Spinal cord (tissue), 10 donors: ENCODE data around the gene KMT5B. TPM values are rescaled to one million over a fixed set of nuclear protein-coding genes. Genes with fewer than 3 reads are reported as not detected.

ENCODE experiments used
- DNase-seq, 6 donors: peaks; one replicate each; pipeline versions ENCODE4 v3.0.0 to v3.0.0-alpha.2; 2013 to 2015; ENCODE audit warnings: low spot score in 6 of 6, low read depth in 4 of 6
- H3K27ac ChIP-seq: one replicate; pipeline ENCODE4 v1.5.1; 2013; ENCODE audit warnings: low read depth, low read length, control low read depth
- H3K27me3 ChIP-seq: one replicate; pipeline ENCODE4 v1.6.1; 2013; ENCODE audit warnings: low read length; ENCODE audit not compliant: control insufficient read depth, insufficient read depth
- H3K36me3 ChIP-seq: one replicate; pipeline ENCODE4 v1.6.1; 2013; ENCODE audit warnings: low read length; ENCODE audit not compliant: control insufficient read depth, insufficient read depth
- H3K4me1 ChIP-seq: one replicate; pipeline ENCODE4 v1.6.1; 2013; ENCODE audit warnings: low read length; ENCODE audit not compliant: control insufficient read depth, insufficient read depth
- H3K4me3 ChIP-seq: one replicate; pipeline ENCODE4 v1.5.1; 2013; ENCODE audit warnings: low read depth, low read length, control low read depth
- H3K9me3 ChIP-seq: one replicate; pipeline ENCODE4 v1.6.1; 2013; ENCODE audit warnings: low read length; ENCODE audit not compliant: control insufficient read depth, insufficient read depth
- WGBS: methylation state at CpG from one replicate; pipeline ENCODE4 v1.1.5; 2013; ENCODE audit warnings: missing lambda C conversion rate; ENCODE audit not compliant: insufficient coverage; 5-methylcytosine and 5-hydroxymethylcytosine counted together
- polyA plus RNA-seq, 2 donors: library from polyadenylated mRNA; unstranded; fragments of 120-200 nt; gene quantifications; one replicate each; pipeline ENCODE4 v1.2.1, GENCODE V29; 2013; ENCODE audit not compliant: insufficient read length in 2 of 2
- total RNA-seq, 2 donors: library from RNA; depleted of rRNA in 1 of 2; stranded (reverse); fragments of 120-200 nt in 1 of 2; fragments of >200 nt in 1 of 2; gene quantifications; one replicate each; pipeline versions ENCODE4 v1.2.3 to v1.2.4, GENCODE V29; 2013 to 2014
- donor health status: healthy.

Gene KMT5B
- total and polyA plus RNA-seq, 4 donors: 61.7 to 69.5 (median 65.6) TPM

GRCh38 chr11:68128682-68129327 lies 84.3 kb downstream of the KMT5B start:
- H3K27ac ChIP-seq: peak overlapping the region; percentile 33
- 3% methylated on average over 7 of the region's 15 CpGs for WGBS
- peak in 1 of 6 donors; percentile 24 for DNase-seq
- H3K4me3 ChIP-seq: peak overlapping the region; percentile 36
- H3K27me3 ChIP-seq: no peaks in the 10 kb centered on the region
- H3K9me3 ChIP-seq: peaks cover 2% of the 10 kb centered on the region
- H3K36me3 ChIP-seq: no peaks in the 10 kb centered on the region
- H3K4me1 ChIP-seq: peaks cover 36% of the 10 kb centered on the region

DNA sequence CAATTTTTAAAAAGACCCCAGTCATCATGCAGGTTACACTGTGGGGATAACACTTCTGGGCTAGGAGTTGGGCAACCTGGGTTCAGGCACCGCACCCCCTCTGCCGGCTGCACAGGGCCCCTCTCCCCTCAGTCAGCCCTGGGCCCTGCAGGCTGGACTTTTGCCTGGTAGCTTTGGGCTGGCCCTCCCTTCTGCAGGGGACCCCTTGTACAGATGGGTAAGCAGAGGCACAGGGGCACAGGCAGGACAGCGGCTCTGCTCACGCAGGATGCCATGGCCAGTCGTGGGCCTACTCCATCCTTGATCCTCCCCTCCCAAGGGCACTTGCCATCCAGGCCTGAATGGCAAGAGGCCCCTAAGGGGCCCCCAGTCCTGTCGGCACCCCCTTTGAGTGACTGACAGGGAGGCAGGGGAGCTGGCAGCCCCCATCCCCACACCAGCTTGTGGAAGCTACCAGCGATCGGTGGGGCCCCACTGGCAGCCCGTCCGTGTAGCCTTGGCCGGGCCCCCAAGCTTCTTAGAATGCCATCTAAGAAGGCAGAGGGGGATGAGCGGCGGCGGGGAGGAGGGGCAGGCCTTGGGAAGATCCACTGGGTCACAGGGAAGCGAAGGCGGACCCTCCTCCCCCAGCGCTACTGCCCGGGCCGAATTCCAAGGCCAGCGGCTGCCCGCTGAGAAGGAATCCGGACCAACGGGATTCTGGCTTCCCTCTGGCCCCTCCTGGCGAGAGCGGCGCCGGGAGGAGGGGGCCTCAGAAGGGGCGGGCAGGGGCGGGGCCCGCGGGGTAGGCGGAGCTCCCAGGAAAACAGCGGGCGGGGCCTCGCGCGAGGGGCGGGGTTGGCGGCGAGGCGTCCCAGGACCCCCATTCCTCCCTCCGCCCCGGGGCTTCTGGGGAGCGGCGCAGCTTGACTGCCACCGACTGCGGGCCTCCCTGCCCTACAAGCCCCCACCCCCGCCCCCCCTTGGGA lies 85.1 kb downstream of the KMT5B start:
- Histone ChIP-seq H3K27ac (peak overlapping the region; percentile 75), H3K9me3 (peaks cover 1% of the 10 kb centered on the region), H3K36me3 (no peaks in the 10 kb centered on the region), H3K27me3 (no peaks in the 10 kb centered on the region), H3K4me1 (peaks cover 36% of the 10 kb centered on the region), H3K4me3 (peak overlapping the region; percentile 36)
- peak in 5 of 6 donors; percentile 66 to 94 (median 75) for DNase-seq
- 7% methylated on average over 40 of the region's 48 CpGs for WGBS

GRCh38 chr11:68125164-68125563 lies 87.9 kb downstream of the KMT5B start:
- Histone ChIP-seq H3K4me3 (no peak overlapping the region), H3K27me3 (no peaks in the 10 kb centered on the region), H3K4me1 (peaks cover 53% of the 10 kb centered on the region), H3K27ac (no peak overlapping the region), H3K9me3 (no peaks in the 10 kb centered on the region), H3K36me3 (no peaks in the 10 kb centered on the region)
- 36% methylated on average over 2 of the region's 4 CpGs for WGBS
- DNase-seq: no peak

DNA sequence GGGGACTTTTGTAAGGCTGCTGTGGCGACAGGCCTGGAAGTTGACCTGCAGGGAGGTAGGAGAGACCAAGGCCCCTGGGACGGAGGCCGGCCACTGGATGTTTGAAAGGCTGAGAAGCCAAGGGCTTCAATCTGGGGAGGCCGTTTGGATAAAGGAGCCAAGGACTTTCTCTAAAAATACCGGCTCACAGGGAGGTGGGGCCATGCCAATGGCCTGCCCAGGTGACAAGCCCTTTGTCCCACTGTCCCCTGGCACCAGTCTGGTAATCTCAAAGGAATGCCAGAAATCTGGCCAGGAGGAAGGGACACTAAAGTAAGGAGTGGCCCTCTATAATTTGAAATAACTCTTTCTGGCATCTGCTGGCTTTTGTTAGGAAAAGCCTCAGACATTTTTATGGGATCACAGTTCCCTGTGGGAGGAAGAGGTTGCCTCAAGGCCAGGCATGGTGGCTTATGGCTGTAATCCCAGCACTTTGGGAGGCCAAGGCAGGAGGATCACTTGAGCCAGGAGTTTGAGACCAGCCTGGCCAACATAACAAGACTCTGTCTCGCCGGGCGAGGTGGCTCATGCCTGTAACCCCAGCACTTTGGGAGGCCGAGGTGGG lies 90.1 kb downstream of the KMT5B start:
- 82% methylated on average over 9 of the region's 9 CpGs for WGBS
- DNase-seq: no peak
- no peak overlapping the region for H3K4me3 ChIP-seq
- no peak overlapping the region for H3K27ac ChIP-seq
- peaks cover 1% of the 10 kb centered on the region for H3K36me3 ChIP-seq
- H3K4me1 ChIP-seq: peaks cover 60% of the 10 kb centered on the region
- H3K27me3 ChIP-seq: no peaks in the 10 kb centered on the region
- no peaks in the 10 kb centered on the region for H3K9me3 ChIP-seq

DNA sequence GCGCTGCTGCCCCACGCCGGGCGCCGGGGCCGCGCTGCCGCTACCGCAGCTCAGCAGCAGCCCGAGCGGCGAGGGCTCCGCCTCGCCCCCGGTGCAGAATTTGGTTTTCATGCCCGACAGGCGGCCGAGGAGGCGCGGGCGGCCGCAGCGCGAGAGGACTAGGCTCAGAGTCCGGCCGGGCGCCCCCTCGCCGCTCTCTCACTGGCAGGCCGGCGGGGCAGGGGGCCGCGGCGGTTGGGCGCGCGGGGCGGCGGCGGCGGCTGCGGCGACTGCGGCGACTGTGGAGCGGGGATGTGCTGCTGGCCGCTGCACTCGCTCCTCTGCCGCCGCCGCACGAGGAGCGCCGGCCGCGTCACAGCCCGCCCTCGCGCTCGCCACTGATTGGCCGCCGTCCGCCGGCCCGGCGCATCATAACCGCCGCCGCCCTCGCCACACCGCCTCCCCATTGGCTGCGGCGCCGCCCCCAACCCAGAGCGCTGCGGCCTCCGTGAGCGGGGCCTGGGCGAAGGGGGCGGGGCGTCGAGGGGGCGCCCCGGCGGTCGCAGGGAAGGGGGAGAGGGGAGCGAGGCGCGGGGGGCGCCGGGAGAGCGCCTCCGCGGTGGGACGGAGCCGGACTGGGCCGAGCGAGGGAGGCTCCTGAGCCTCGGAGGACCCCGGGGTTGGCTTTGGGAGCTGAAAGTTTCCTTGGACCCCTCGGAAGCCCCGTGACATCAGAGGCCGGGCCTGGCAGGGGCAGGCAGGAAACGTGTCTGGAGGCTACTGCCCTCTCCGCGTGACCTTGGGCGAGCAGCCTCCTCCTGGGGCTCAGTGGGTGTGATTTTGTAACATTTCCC lies 91.8 kb downstream of the KMT5B start, which contains the start of gene CHKA:
Gene CHKA, minus strand, starts transcription at position 322 of the 833 bp plus-strand sequence. Its CDS starts 211 bp downstream, at position 111.
- peak within 1 kb of the TSS; percentile 69 for H3K4me3 ChIP-seq
- peak in 5 of 6 donors; percentile 88 to 98 (median 92) for DNase-seq
- under 1% methylated on average over 107 of the region's 107 CpGs for WGBS
- peaks cover 2% of the 10 kb centered on the region for H3K36me3 ChIP-seq
- H3K27ac ChIP-seq: peak within 1 kb of the TSS; percentile 97
- H3K4me1 ChIP-seq: peaks cover 57% of the 10 kb centered on the region
- H3K9me3 ChIP-seq: no peaks in the 10 kb centered on the region
- H3K27me3 ChIP-seq: no peaks in the 10 kb centered on the region

- Histone ChIP-seq H3K27me3 (no peaks in the 10 kb centered on the region), H3K4me1 (peaks cover 52% of the 10 kb centered on the region), H3K4me3 (peak overlapping the region; percentile 69), H3K9me3 (no peaks in the 10 kb centered on the region), H3K36me3 (peaks cover 2% of the 10 kb centered on the region), H3K27ac (peak overlapping the region; percentile 92)
- DNase-seq: peak in 2 of 6 donors; percentile 66 to 70
- under 1% methylated on average over 58 of the region's 73 CpGs for WGBS
These were observed 92.6 kb downstream of the KMT5B start for GRCh38 chr11:68120273-68121066.

- WGBS: 24% methylated on average over 2 of the region's 4 CpGs
- peak overlapping the region; percentile 86 for H3K27ac ChIP-seq
These were observed 94.2 kb downstream of the KMT5B start for GRCh38 chr11:68118706-68119448.

DNA sequence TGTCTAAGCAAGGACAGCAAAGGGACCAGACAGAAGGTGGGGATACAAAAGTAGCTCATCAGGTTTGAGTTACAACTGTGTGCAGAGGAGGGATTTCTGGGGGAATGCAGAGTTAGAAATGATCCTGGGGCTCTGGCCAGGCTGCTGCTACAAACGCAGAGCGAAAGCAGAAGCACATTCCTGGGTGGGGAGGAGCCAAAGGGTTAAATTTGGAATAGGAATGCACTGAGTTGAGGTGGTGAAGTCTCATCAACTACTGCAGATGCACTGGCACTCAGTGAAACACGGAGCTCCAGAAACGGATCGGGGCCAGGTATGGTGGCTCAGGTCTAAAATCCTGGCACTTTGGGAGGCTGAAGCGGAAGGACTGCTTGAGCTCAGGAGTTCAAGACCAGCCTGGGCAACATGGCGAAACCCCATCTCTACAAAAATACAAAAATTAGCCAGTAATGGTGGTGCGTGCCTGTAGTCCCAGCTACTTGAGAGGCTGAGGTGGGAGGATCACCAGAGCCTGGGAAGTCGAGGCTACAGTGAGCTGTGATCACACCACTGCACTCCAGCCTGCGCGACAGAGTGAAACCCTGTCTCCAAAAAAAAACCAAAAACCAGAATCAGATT lies 95.1 kb downstream of the KMT5B start:
- DNase-seq: no peak
- peaks cover 8% of the 10 kb centered on the region for H3K36me3 ChIP-seq
- peaks cover 55% of the 10 kb centered on the region for H3K4me1 ChIP-seq
- H3K9me3 ChIP-seq: no peaks in the 10 kb centered on the region
- H3K4me3 ChIP-seq: peak overlapping the region; percentile 2
- H3K27me3 ChIP-seq: no peaks in the 10 kb centered on the region
- WGBS: 67% methylated on average over 8 of the region's 11 CpGs
- peak overlapping the region; percentile 86 for H3K27ac ChIP-seq

More at GRCh38 chr11:68118706-68119448, 94.2 kb downstream of the KMT5B start:
- H3K9me3 ChIP-seq: no peaks in the 10 kb centered on the region
- peaks cover 2% of the 10 kb centered on the region for H3K36me3 ChIP-seq
- peaks cover 52% of the 10 kb centered on the region for H3K4me1 ChIP-seq
- H3K4me3 ChIP-seq: peak overlapping the region; percentile 20
- DNase-seq: peak in 2 of 6 donors; percentile 67 to 71
- no peaks in the 10 kb centered on the region for H3K27me3 ChIP-seq
